Sciatic nerve (tissue), 2 donors: ENCODE results near the gene STX11. TPM values are rescaled to one million over a fixed set of nuclear protein-coding genes. Genes with fewer than 3 reads are reported as not detected.

Experiments
- ATAC-seq: fragments of 200-7000 bp; cut with Tn5 transposase; one replicate; pipeline ENCODE4 v1.9.1; 2020; ENCODE audit warnings: mild to moderate bottlenecking, moderate library complexity
- DNase-seq: peaks from one replicate; pipeline ENCODE4 v3.0.0-alpha.2; 2020; ENCODE audit warnings: low spot score
- intact Hi-C: fragments of 100-400 bp; cut with DNase I; formaldehyde crosslinking; loops from one replicate; pipeline ENCODE4 v1.14.2; 2022
- total RNA-seq: library from RNA; stranded (reverse); fragmentation: NEBNext Ultra II Directional; extraction: Animal tissue kit (Norgen Biotek cat#: 25700); gene quantifications from one replicate; pipeline ENCODE4 v1.2.1, GENCODE V29; 2021
- donor health status: DM: no; HTN: no; CAD: no.
- donor health status: DM: no; HTN: no; CAD: no.

The STX11 gene
- total RNA-seq, 1 donor from 2014 or later = 7.1 TPM

- ATAC-seq (no peak), DNase-seq (no peak)
- intact Hi-C loops = no loop called here
Observed at GRCh38 chr6:144232176-144232831, 82.0 kb downstream of the STX11 start.

- ATAC-seq (no peak), DNase-seq (no peak)
- intact Hi-C loops = no loop called here
Observed at GRCh38 chr6:144232832-144233230, 82.5 kb downstream of the STX11 start.

- ATAC-seq = no peak
- intact Hi-C loops = no loop called here
- no peak for DNase-seq
Observed at GRCh38 chr6:144234399-144234798, 84.1 kb downstream of the STX11 start.

DNA sequence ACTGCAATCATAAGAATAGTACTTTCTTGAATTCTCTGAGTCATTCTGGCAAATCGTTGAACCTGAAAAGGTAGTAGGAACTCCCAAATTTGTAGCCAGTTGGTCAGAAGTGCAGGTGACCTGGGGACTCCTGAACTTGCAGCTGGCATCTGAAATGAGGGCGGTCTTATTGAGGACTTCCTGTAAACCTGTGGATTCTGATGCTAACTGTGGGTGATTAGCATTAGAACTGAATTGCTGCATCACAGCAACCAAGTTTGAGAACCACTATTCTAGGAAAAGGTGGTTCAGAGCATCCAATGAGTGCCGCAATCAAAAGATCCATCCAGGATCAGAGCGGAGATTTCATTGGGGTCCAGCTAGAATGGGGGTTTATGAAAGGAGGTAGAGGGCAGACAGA is 84.6 kb downstream of the STX11 start:
- ATAC-seq = no peak
- intact Hi-C loops = no loop called here
- DNase-seq = no peak

Other genes with a start within 250 kb of the STX11 start
- gene PLAGL1, start 142.3 kb upstream of the STX11 start, total RNA-seq = 65.8 TPM
- 74.4 TPM for gene SF3B5, start 54.9 kb upstream of the STX11 start, total RNA-seq
- 594 TPM for gene UTRN, start 134.8 kb downstream of the STX11 start, total RNA-seq